ENCODE results near the gene TMEM184C. TPM values are rescaled to one million over a fixed set of nuclear protein-coding genes. Genes with fewer than 3 reads are reported as not detected.
A peak's percentile ranks its signal among the peaks of the same experiment; 100 is the strongest.

Gene TMEM184C
- total RNA-seq (2014; rRNA removed; shearing (Covaris generic); ENCODE audit: low replicate concordance), result 28.0 and 32.2 TPM in 2 replicates

DNA sequence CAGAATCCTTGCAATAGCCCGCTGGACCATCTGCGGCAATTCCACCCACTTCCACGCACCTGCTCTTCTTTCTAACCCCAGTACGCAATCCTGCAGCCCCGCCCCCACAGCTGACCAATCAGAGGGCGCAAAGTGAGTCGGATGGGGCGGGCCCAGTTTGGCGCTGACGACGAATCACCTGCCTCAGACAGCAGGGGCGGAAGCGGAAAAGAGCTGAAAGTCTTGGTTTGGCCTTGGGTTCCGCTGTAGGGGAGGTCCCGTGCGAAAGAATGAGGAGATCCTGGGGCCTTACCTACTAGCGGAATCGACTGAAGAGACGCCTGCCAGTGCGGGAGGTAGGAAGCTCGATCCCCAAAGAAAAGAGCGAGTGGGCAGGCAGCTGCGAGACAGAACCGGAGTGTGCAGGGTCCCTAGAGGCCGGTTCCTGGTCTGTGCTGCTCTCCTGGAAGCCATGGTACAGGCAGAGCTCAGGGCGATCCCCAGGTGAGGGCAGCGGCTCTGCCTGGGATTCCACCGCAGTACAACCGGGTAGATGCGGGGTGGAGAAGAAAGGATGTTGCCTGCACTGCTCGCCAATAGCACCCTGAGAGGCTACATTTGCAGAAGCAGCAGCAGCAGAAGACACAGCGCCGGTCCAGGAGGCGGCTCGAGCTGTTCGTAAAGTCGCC, at the start of gene TMEM184C:
TSS of gene TMEM184C (plus strand) at position 225 of the 668 bp plus-strand sequence. CDS start 560 bp downstream, outside the sequence.
- DNase-seq (ENCODE audit: low read depth), result peak; percentile 97
- in situ Hi-C loops (cut with HindIII; ENCODE audit: low pct_unique_long_range_greater_than_20kb, low sequenced_read_pairs), result no loop called here

- in situ Hi-C loops (cut with HindIII; ENCODE audit: low pct_unique_long_range_greater_than_20kb, low sequenced_read_pairs), result no loop called here
- no peak for DNase-seq (ENCODE audit: low read depth)
Observed at GRCh38 chr4:147570616-147571015, 46.6 kb upstream of the TMEM184C start.

DNA sequence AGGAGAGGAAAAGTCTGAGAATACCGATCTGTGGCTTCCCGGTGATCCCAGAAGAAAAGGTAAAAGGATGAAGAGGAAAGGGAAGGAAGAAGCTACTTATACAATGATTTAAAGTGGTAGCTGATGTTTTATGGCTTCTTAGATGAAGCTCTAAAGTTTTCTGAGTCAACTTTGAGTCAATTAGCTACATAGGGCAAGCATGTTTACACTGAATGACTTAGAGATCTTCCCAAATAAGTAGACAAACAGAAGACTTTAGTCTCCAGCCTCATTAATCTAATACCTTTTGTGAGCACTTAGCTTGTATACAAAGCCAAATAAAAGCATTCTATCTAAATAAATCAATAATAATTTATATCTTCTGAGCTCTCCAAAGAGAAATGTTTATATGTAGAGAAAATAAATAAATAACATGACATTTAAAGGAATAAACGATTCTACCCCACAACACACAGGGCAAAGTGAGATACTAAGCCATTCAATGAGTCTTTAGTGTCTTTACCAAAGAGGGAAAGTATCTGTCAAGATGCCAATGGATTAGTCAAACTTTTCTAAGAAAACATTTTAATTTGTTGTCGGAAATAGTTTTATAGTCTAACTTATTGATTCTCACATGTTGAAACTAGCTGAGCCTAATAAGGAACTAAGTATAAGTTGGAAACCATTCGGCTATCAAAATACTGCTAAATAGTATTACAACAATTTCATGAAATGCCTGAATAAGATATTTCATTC, 46.0 kb upstream of the TMEM184C start:
- in situ Hi-C loops (cut with HindIII; ENCODE audit: low pct_unique_long_range_greater_than_20kb, low sequenced_read_pairs), result no loop called here
- no peak for DNase-seq (ENCODE audit: low read depth)

DNA sequence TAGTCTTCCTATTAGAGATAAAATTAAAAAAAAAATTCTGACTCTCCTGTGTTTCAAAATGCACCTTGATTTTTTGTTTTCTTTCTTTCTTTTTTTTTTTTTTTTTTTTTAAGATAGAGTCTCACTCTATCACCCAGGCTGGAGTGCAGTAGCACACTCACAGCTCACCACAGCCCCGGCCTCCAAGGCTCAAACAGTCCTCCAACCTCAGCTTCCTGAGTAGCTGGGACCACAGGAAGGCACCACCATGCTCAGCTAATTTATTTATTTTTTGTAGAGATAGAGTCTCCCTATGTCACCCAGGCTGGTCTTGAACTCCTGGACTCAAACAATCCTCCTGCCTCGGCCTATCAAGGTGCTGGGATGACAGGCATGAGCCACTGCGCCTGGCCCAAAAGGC, 41.1 kb upstream of the TMEM184C start:
- DNase-seq (ENCODE audit: low read depth), result no peak
- in situ Hi-C loops (cut with HindIII; ENCODE audit: low pct_unique_long_range_greater_than_20kb, low sequenced_read_pairs), result no loop called here

- in situ Hi-C loops (cut with HindIII; ENCODE audit: low pct_unique_long_range_greater_than_20kb, low sequenced_read_pairs), result no loop called here
- DNase-seq (ENCODE audit: low read depth), result peak; percentile 89
Observed at GRCh38 chr4:147578051-147578476, 39.1 kb upstream of the TMEM184C start.

DNA sequence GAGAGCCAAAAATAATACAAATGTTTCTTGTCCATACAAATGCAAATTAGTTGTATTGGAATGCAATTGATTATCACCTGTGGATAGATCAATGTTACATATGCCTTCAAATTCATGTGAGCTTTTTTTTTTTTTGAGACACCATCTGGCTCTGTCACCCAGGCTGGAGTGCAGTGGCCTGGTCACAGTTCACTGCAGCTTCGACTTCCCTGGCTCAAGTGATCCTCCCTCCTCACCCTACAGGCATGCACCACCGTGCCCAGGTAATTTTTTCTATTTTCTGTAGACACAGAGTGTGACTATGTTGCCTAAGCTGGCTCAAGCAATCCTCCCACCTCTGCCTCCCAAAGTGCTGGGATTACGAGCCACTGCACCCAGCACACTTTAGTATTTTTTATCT, 38.6 kb upstream of the TMEM184C start:
- in situ Hi-C loops (cut with HindIII; ENCODE audit: low pct_unique_long_range_greater_than_20kb, low sequenced_read_pairs), result no loop called here
- DNase-seq (ENCODE audit: low read depth), result peak; percentile 26

DNA sequence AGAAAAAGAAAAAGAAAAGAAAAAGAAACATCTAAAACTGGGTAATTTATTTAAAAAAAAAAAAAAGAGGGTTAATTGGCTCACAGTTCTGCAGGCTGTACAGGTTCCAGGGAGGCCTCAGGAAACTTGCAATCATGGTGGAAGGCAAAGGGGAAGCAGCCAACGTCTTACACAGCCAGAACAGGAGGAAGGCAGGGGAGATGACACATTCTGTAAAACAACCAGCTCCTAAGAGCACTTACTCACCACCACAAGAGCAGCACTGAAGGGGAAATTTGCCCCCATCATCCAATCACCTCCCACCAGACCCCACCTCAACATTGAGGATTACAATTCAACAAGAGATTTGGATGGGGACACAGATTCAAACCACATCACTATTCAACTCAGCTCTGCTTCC, 36.8 kb upstream of the TMEM184C start:
- in situ Hi-C loops (cut with HindIII; ENCODE audit: low pct_unique_long_range_greater_than_20kb, low sequenced_read_pairs), result no loop called here

DNA sequence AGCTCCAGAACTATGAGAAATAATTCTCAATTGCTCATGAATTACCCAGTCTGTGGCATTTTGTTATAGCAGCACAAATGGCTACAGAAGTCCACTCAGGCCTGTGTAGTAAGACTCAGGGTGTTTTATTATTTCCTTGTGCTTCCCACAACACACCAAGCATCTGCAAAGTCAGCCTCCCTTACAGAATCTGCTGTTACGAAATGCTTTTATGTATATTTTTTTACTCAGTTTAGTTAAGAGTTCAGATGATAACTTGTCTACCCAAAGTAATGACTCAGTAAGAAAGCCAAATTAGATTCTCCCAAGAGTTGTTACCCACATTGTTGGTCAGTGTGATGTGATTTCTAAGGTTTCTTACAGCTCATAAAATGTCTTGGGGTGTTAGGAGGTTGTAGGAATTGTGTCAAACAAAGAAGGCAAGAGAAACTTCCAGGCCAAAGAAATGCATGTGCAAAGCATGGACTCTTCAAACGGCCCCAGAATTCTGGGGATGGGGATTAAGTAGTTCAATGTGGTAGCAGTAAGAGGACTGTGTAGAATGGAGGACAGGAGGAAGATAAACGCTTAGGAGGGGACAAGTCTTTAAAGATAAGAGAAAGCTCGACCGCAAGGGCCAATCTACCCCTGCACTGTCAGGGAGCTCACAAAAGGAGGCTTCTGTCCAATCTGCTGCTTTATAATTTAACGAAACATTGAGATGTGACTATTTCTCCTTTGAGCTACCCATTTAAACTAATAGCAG, 35.4 kb upstream of the TMEM184C start:
- no peak for DNase-seq (ENCODE audit: low read depth)
- in situ Hi-C loops (cut with HindIII; ENCODE audit: low pct_unique_long_range_greater_than_20kb, low sequenced_read_pairs), result no loop called here

More for the DNA sequence above, 36.8 kb upstream of the TMEM184C start:
- no peak for DNase-seq (ENCODE audit: low read depth)

- in situ Hi-C loops (cut with HindIII; ENCODE audit: low pct_unique_long_range_greater_than_20kb, low sequenced_read_pairs), result no loop called here
Observed at GRCh38 chr4:147582386-147583060, 34.7 kb upstream of the TMEM184C start.

GRCh38 chr4:147583876-147584275, 33.3 kb upstream of the TMEM184C start:
- in situ Hi-C loops (cut with HindIII; ENCODE audit: low pct_unique_long_range_greater_than_20kb, low sequenced_read_pairs), result no loop called here
- no peak for DNase-seq (ENCODE audit: low read depth)

More at GRCh38 chr4:147582386-147583060, 34.7 kb upstream of the TMEM184C start:
- DNase-seq (ENCODE audit: low read depth), result no peak

DNA sequence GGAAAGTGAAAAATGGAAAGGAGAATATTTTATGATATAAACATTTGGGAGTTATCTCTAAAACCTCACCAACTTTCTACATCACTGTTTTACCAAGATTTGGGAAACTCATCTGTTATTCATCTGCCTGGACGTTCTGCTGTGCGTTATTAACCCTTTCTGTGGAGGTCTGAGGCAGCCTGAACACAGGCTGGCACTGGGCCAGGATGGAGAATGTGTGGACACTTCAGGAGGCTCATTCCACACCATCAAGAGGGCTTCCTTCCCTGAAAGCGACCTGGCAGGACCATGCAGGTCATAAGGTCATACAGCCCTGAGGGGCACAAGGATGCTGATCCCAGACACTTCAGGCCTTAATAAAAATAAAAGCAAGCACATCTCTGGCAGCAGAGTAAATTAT, 31.2 kb upstream of the TMEM184C start:
- in situ Hi-C loops (cut with HindIII; ENCODE audit: low pct_unique_long_range_greater_than_20kb, low sequenced_read_pairs), result no loop called here

DNA sequence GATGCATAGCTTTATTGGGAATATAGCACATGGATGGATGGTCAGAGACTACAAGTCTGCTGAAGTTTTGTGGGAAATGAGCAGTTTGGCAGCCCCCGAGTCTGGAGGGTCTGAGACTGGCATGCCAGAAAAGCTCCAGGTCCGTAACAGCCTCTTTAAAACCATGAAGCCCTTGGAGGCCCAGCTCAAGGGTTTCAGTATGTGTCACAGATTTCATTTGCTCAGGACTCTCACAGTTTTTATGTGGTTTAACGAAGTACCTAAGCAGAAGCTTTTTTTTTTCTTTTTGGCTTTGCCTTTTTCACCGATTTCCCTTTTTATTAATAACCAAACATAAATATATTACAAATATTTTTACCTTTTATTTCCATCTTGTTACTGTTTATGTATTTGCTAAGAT, 30.6 kb upstream of the TMEM184C start:
- DNase-seq (ENCODE audit: low read depth), result no peak
- in situ Hi-C loops (cut with HindIII; ENCODE audit: low pct_unique_long_range_greater_than_20kb, low sequenced_read_pairs), result no loop called here

More for the DNA sequence above, 31.2 kb upstream of the TMEM184C start:
- no peak for DNase-seq (ENCODE audit: low read depth)

- in situ Hi-C loops (cut with HindIII; ENCODE audit: low pct_unique_long_range_greater_than_20kb, low sequenced_read_pairs), result no loop called here
- no peak for DNase-seq (ENCODE audit: low read depth)
Observed at GRCh38 chr4:147587041-147587440, 30.2 kb upstream of the TMEM184C start.

- DNase-seq (ENCODE audit: low read depth), result no peak
- in situ Hi-C loops (cut with HindIII; ENCODE audit: low pct_unique_long_range_greater_than_20kb, low sequenced_read_pairs), result no loop called here
Observed at GRCh38 chr4:147589586-147589985, 27.6 kb upstream of the TMEM184C start.

GRCh38 chr4:147590249-147590920, 26.8 kb upstream of the TMEM184C start:
- peak; percentile 40 for DNase-seq (ENCODE audit: low read depth)
- in situ Hi-C loops (cut with HindIII; ENCODE audit: low pct_unique_long_range_greater_than_20kb, low sequenced_read_pairs), result no loop called here

GRCh38 chr4:147591106-147591505, 26.1 kb upstream of the TMEM184C start:
- no peak for DNase-seq (ENCODE audit: low read depth)
- in situ Hi-C loops (cut with HindIII; ENCODE audit: low pct_unique_long_range_greater_than_20kb, low sequenced_read_pairs), result no loop called here

- in situ Hi-C loops (cut with HindIII; ENCODE audit: low pct_unique_long_range_greater_than_20kb, low sequenced_read_pairs), result no loop called here
- no peak for DNase-seq (ENCODE audit: low read depth)
Observed at GRCh38 chr4:147594107-147594506, 23.1 kb upstream of the TMEM184C start.

DNA sequence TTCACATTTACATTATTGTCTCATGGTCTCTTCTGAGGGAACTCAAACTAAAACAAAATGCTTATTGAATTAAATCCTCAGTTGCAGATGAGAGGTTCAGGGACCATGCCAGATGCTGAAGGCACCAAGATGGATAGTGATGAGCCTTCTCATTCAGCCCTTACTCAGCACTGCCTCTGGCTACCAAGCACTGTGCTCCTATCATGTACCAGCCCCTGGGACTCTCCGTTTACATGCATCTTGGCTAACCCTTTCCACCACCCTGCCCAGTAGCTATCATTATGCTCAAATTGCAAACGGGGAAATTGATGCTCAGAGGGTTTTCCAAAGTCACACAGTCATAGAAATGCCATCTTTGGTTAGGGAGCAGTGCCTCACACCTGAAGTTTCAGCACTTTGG, 22.6 kb upstream of the TMEM184C start:
- in situ Hi-C loops (cut with HindIII; ENCODE audit: low pct_unique_long_range_greater_than_20kb, low sequenced_read_pairs), result no loop called here

More for the DNA sequence above, 22.6 kb upstream of the TMEM184C start:
- DNase-seq (ENCODE audit: low read depth), result no peak
